ENCODE results near the gene RETSAT. TPM values are rescaled to one million over a fixed set of nuclear protein-coding genes. Genes with fewer than 3 reads are reported as not detected.
A peak's percentile ranks its signal among the peaks of the same experiment; 100 is the strongest.
"Not testable (repeated sequence)": the region's sequence is repeated elsewhere in the genome, so short reads cannot be mapped to it uniquely, and the experiment has no call there.

Gene RETSAT
- total RNA-seq, 2 experiments from 2014 or later, result 28.2 to 35.5 TPM

DNA sequence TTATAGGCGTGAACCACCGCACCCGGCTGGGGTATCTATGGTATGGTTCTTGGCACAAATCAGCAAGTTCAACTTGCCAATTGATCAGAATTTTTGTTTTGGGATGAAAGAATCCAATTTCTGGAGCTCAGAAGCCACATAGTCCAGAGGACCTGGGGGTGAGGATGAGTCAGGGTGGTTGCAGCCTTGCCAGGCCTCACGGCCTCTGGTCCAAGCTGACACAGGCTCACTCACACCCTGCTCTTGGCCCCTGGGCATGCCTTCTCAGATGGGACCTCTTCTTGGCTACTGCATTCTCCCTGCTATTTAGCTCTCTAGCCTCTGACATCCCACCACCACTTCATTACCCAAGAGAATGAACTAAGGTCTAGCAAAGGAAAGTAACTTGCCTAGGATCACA is 39.5 kb upstream of the RETSAT start:
- Mint-ChIP-seq H3K27ac (peak overlapping the region; percentile 37), H3K4me3 (no peak overlapping the region), H3K4me1 (peaks cover 19% of the 10 kb centered on the region), H3K36me3 (peaks cover 7% of the 10 kb centered on the region), H3K27me3 (no peaks in the 10 kb centered on the region), H3K9me3 (ENCODE audit: low read depth) (no peaks in the 10 kb centered on the region)
- ATAC-seq (no peak), DNase-seq (no peak)
- CTCF ChIA-PET, result interaction anchor here (2.1 to 4.4 kb wide), 3 partner anchors 10 to 157 kb away, joined by 9 to 37 read pairs (median 26); partner anchors contain the start of gene SH2D6

DNA sequence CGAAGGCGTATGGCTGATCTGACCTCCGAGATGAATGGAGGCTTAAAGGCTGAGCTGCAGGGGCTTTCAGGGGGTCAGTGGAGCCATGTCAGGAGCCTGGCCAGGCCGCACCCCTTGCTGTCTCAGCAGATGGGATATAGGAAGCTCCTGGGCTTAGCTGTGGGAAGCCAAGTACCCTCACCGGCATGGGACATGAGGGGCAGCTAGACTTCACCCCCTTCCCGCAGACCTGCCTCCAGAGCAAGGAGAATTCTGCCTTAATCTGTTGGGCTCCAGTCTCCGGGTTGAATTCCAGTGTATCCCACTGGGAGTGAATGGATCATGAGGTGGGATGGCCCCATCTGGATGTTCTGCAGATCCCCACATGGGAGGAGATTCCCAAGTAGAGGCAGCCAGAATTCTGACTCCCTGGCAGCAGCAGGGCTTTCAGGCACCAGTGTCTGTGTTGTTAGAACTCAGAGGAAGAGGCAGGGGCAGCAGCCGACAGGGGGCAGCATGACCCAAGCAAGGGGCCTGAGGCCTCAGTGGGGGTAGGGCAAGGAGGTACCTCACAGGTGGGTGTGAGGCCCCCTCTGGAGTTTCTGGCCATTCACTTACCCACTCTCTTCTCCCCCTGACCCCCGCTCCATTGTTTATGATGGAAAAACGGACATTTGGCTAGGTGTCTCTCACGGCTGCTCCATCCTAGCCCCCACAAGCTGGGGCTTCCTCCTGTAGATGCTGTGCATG is 36.8 kb upstream of the RETSAT start:
- H3K4me3 Mint-ChIP-seq, result no peak overlapping the region
- no peak overlapping the region for H3K27ac Mint-ChIP-seq
- ATAC-seq, result peak; percentile 81
- no peaks in the 10 kb centered on the region for H3K27me3 Mint-ChIP-seq
- H3K4me1 Mint-ChIP-seq, result peaks cover 10% of the 10 kb centered on the region
- peaks cover 7% of the 10 kb centered on the region for H3K36me3 Mint-ChIP-seq
- CTCF ChIA-PET, result interaction anchor here (0.8 to 4.4 kb wide), 8 partner anchors 12 to 173 kb away, joined by 3 to 37 read pairs (median 8); partner anchors contain the start of genes MAT2A and SH2D6
- H3K9me3 Mint-ChIP-seq (ENCODE audit: low read depth), result no peaks in the 10 kb centered on the region
- DNase-seq, result peak; percentile 79

DNA sequence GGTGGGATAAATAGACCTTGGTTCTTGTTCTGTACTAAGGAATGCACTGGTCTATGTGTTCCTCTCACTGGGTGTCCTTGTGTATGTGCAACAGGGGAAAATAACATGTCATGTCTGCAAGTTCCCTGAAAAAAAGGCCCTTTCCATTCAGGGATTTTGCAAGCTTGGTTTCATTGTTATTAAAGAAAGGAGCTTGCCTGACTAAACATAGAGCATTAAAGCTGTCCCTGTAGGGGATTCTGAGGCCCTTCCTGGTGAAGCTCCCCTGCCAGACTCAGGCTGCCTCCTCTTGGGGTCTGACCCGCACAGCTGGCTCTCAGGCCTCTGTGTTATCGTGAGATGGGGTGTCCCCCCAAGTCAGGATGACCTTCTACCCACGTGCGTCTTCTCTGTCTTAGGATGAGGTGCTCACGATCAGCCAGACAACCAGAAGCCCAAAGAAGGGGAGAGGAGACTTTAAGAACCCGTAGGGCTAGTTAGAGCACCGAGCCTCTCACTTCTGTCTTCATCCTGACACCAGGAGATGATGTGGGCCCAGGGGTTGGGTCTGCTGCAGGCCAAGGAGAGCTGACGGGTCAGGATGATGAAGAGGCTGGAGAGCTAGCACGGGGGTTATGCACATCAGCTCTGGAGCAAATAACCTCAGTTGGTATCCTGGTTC is 34.7 kb upstream of the RETSAT start:
- CTCF ChIA-PET, result interaction anchor here (0.9 to 2.3 kb wide), 3 partner anchors 17 to 163 kb away, joined by 3 to 14 read pairs (median 7); partner anchors contain the start of gene SH2D6
- ATAC-seq, result no peak
- no peak overlapping the region for H3K27ac Mint-ChIP-seq
- H3K27me3 Mint-ChIP-seq, result no peaks in the 10 kb centered on the region
- no peaks in the 10 kb centered on the region for H3K9me3 Mint-ChIP-seq (ENCODE audit: low read depth)
- no peak overlapping the region for H3K4me3 Mint-ChIP-seq
- no peak for DNase-seq
- H3K4me1 Mint-ChIP-seq, result peaks cover 10% of the 10 kb centered on the region
- peaks cover 9% of the 10 kb centered on the region for H3K36me3 Mint-ChIP-seq

DNA sequence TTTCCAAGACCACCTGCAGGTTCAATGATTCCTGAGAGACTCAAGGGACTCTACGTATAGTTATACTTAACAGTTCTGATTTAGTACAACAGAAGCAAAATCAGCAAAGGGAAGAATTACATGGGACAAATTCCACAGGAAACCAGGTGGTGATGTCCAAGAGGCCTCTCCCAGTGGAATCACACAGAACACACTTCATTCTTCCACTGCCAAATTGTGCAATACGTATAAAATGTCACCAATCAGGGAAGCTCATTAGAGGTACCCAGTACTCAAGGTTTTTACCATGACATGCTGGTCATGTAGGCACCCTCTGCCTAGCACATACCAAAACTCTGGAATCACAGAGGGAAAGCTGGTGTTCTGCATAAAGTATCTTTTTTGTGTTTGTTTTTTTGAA is 33.4 kb upstream of the RETSAT start:
- CTCF ChIA-PET, result interaction anchor here (2.2 to 2.3 kb wide), 2 partner anchors 32 to 164 kb away, joined by 7 to 14 read pairs; partner anchors contain the start of gene SH2D6
- DNase-seq (no peak), ATAC-seq (no peak)
- Mint-ChIP-seq H3K4me3 (no peak overlapping the region), H3K27me3 (no peaks in the 10 kb centered on the region), H3K36me3 (peaks cover 7% of the 10 kb centered on the region), H3K4me1 (peaks cover 5% of the 10 kb centered on the region), H3K27ac (no peak overlapping the region), H3K9me3 (ENCODE audit: low read depth) (no peaks in the 10 kb centered on the region)

DNA sequence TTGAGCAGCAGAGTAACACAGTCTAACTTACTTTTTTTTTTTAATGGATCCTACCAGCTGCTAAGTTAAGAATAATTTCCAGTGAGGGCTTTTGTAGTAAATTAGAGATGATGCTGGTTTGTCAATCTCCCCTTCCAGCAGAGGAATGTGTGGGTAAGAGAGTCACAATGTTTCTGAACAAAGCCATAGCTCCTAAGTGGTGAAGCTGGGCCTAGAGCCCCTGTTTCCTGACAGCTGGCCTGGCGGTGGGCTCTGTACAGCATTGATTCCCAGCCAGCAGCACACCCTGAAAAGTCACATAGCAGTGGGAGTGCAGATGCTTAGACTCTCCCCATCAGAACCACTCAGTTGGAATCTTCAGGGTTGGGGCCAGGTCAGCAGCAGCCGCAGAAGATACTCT is 31.4 kb upstream of the RETSAT start:
- CTCF ChIA-PET, result interaction anchor here (0.5 kb wide), 1 partner anchor 190 kb away, joined by 3 read pairs; no protein-coding TSS in a partner anchor
- Mint-ChIP-seq H3K9me3 (ENCODE audit: low read depth) (no peaks in the 10 kb centered on the region), H3K27ac (no peak overlapping the region), H3K4me3 (no peak overlapping the region), H3K27me3 (no peaks in the 10 kb centered on the region), H3K4me1 (no peaks in the 10 kb centered on the region), H3K36me3 (peaks cover 15% of the 10 kb centered on the region)
- DNase-seq, result no peak
- ATAC-seq, result no peak

DNA sequence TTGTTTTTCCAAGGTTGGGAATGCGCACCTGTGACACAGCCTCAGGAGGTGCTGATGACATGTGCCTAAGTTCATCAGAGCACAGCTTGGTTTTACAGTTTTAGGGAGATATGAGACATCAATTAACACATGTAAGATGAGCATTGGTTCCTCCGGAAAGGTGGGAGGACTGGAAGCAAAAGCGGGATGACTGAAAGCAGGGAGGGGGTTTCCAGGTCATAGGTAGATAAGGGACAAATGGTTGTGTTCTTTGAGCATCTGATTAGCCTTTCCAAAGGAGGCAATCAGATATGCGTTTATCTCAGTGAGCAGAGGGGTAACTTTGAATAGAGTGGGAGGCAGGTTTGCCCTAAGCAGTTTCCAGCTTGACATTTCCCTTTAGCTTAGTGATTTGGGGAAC is 29.5 kb upstream of the RETSAT start:
- H3K4me3 Mint-ChIP-seq, result no peak overlapping the region
- DNase-seq, result no peak
- no peak overlapping the region for H3K27ac Mint-ChIP-seq
- ATAC-seq, result no peak
- H3K27me3 Mint-ChIP-seq, result no peaks in the 10 kb centered on the region
- H3K36me3 Mint-ChIP-seq, result peaks cover 31% of the 10 kb centered on the region
- H3K4me1 Mint-ChIP-seq, result no peaks in the 10 kb centered on the region
- H3K9me3 Mint-ChIP-seq (ENCODE audit: low read depth), result peaks cover 4% of the 10 kb centered on the region
- CTCF ChIA-PET, result interaction anchor here (0.9 to 2.6 kb wide), 5 partner anchors 9 to 253 kb away, joined by 3 to 10 read pairs (median 3); no protein-coding TSS in a partner anchor

DNA sequence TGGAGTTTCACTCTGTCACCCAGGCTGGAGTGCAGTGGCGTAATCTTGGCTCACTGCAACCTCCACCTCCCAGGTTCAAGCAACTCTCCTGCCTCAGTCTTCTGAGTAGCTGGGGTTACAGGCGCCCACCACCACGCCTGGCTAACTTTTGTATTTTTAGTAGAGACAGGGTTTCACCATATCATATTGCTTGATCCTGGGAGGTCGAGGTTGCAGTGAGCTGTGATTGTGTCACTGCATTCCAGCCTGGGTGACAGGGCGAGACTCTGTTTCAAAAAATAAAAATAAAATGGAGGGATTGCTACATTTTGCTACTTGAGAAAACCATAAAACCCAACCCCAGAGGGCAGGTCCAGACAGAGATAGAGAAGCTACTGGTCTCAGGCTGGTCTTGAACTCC is 28.8 kb upstream of the RETSAT start:
- not testable (repeated sequence) for H3K4me3 Mint-ChIP-seq; H3K9me3 Mint-ChIP-seq (ENCODE audit: low read depth); DNase-seq; H3K4me1 Mint-ChIP-seq; ATAC-seq; H3K27me3 Mint-ChIP-seq; H3K27ac Mint-ChIP-seq
- CTCF ChIA-PET, result interaction anchor here (0.9 to 2.6 kb wide), 5 partner anchors 10 to 254 kb away, joined by 3 to 10 read pairs (median 3); no protein-coding TSS in a partner anchor
- H3K36me3 Mint-ChIP-seq, result peaks cover 38% of the 10 kb centered on the region

DNA sequence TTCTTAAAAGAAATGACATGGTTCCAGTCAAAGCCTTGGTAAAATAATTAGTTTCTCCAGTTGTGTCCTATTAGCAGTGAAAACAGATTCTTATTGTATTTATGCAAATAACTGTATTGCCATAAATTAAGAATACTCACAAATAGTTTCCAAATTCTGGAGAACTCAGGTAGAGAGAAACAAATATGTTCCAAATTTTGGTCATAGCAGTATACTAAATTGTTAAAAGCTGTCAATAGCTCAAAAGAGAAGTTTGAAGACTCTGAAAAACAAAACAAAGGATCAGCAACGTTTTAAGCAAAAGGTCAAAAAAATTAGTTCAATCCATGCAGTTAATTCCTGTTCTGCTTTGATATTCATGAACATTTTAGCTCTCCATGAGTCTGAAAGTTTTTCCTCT is 25.7 kb upstream of the RETSAT start:
- Mint-ChIP-seq H3K27ac (no peak overlapping the region), H3K36me3 (peaks cover 45% of the 10 kb centered on the region), H3K4me1 (no peaks in the 10 kb centered on the region), H3K4me3 (no peak overlapping the region), H3K9me3 (ENCODE audit: low read depth) (peaks cover 4% of the 10 kb centered on the region), H3K27me3 (no peaks in the 10 kb centered on the region)
- DNase-seq (no peak), ATAC-seq (no peak)
- CTCF ChIA-PET, result no interaction called here

DNA sequence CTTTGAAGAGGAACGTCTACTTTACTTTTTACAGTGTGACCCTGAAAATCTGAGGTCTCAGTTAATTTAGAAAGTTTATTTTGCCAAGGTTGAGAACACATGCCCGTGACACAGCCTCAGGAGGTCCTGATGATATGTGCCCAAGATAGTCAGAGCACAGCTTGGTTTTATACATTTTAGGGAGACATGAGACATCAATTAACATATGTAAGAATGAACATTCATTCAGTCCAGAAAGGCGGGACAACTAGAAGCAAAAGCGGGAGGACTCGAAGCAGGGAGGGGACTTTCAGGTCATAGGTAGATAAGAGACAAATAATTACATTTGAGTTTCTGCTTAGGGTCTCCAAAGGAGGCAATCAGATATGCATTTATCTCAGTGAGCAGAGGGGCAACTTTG is 23.9 kb upstream of the RETSAT start:
- peaks cover 4% of the 10 kb centered on the region for H3K9me3 Mint-ChIP-seq (ENCODE audit: low read depth)
- H3K27ac Mint-ChIP-seq, result no peak overlapping the region
- H3K27me3 Mint-ChIP-seq, result no peaks in the 10 kb centered on the region
- H3K4me3 Mint-ChIP-seq, result no peak overlapping the region
- no peaks in the 10 kb centered on the region for H3K4me1 Mint-ChIP-seq
- CTCF ChIA-PET, result no interaction called here
- ATAC-seq (no peak), DNase-seq (no peak)
- peaks cover 51% of the 10 kb centered on the region for H3K36me3 Mint-ChIP-seq

DNA sequence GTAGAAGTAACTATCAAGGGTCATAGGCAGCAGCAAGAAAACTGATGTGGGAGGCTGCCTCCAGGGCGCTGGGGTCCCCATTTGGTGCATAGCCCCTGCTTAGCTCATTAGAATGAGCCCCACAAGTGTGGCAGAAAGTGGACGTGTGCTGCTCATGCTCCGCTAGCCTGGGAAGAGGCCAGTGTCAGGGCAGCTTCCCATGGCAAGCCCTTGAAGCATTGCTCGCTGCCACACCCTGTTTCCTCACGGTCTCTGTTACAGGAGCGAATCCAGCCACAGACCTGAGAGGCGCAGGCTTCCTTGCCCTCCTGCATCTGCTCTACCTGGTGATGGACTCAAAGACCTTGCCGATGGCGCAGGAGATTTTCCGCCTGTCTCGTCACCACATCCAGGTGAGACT is 22.8 kb upstream of the RETSAT start:
- Mint-ChIP-seq H3K4me3 (no peak overlapping the region), H3K4me1 (no peaks in the 10 kb centered on the region), H3K9me3 (ENCODE audit: low read depth) (peaks cover 4% of the 10 kb centered on the region), H3K27me3 (no peaks in the 10 kb centered on the region), H3K36me3 (peaks cover 52% of the 10 kb centered on the region), H3K27ac (no peak overlapping the region)
- DNase-seq, result no peak
- no peak for ATAC-seq
- CTCF ChIA-PET, result interaction anchor here (1.1 kb wide), 1 partner anchor 174 kb away, joined by 3 read pairs; no protein-coding TSS in a partner anchor

DNA sequence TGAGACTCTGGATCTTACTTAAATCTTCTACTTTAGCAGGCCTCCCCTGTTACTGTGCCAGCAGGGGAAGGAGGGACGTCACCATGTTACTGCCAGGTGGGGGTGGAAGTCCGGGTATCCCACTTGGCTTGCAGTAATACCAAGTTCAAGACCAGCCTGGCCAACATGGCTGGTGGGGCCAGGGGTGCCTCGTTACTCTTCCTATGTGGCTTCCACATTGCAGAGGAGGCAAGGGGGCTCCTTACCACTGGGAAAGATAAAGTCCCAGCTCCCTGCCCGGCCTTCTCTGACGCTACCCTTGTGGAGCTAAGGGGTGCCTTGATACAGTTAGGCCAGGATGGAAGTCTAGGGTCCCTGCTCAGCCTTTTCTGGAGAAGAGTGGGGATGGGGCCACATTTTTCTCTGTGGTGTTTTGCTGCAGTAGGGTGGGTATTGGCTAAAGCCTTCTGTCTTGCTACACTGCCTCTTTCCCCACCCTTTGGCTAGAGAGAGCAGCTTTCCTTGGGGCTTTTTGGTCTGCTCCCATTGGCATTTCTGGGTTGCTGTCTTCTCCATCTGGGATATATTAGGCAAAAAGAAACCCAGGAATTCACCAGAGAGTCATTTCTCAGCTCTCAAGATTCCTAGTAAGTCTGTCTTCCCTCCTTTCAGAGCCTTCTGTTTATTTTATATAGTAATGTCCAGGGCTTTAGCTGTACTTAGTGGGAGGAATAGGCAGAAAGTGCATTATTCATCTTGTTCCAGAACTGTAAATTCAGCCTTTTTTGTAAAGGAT is 22.1 kb upstream of the RETSAT start:
- DNase-seq, result no peak
- Mint-ChIP-seq H3K9me3 (ENCODE audit: low read depth) (peaks cover 4% of the 10 kb centered on the region), H3K27me3 (no peaks in the 10 kb centered on the region), H3K4me3 (no peak overlapping the region), H3K36me3 (peaks cover 50% of the 10 kb centered on the region), H3K27ac (no peak overlapping the region), H3K4me1 (no peaks in the 10 kb centered on the region)
- CTCF ChIA-PET, result interaction anchor here (1.1 kb wide), 1 partner anchor 175 kb away, joined by 3 read pairs; no protein-coding TSS in a partner anchor
- no peak for ATAC-seq

DNA sequence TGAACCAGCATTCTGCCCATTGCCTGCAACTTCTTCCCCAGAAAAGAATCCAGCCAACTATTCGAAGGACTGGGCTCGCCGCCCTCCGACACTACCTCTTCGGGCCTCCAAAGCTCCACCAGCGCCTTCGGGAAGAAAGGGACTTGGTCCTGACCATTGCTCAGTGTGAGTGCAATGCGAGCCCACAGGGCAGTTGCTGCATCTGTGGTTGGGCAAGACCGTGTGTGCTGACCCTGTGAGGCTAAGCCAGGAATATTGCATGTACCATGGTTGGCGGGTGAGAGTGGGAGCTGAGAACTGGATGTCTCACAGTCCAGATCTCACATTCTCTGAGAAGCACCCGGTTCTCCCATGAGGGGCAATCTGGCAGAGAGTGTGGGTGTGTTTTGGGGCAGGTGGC is 16.7 kb upstream of the RETSAT start:
- no peak overlapping the region for H3K4me3 Mint-ChIP-seq
- H3K9me3 Mint-ChIP-seq (ENCODE audit: low read depth), result no peaks in the 10 kb centered on the region
- no peaks in the 10 kb centered on the region for H3K27me3 Mint-ChIP-seq
- H3K36me3 Mint-ChIP-seq, result peaks cover 11% of the 10 kb centered on the region
- CTCF ChIA-PET, result interaction anchor here (0.9 to 1.7 kb wide), 4 partner anchors 12 to 71 kb away, joined by 3 to 7 read pairs (median 4); no protein-coding TSS in a partner anchor
- DNase-seq, result no peak
- no peaks in the 10 kb centered on the region for H3K4me1 Mint-ChIP-seq
- ATAC-seq, result no peak
- no peak overlapping the region for H3K27ac Mint-ChIP-seq

DNA sequence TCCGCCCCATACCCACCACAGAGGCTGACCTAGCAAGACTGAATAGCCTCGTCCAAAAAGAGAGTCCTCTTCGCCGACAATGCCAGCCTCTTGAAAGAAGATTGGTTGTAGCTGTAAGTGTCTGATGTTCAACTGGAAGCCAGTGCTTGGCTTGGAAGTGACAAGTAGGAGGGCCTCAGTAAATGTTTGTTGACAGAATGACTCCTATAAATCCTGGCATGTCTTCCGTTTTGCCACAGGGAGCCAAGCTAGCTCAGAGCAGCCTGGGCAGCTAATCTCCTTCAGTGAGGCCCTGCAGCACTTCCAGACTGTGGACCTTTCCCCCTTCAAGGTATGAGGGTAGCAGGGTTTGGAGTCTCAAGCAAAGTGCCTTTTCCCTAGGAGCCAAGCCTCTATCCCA is 15.2 kb upstream of the RETSAT start:
- Mint-ChIP-seq H3K4me3 (no peak overlapping the region), H3K4me1 (no peaks in the 10 kb centered on the region), H3K27me3 (no peaks in the 10 kb centered on the region), H3K36me3 (peaks cover 6% of the 10 kb centered on the region), H3K27ac (no peak overlapping the region), H3K9me3 (ENCODE audit: low read depth) (no peaks in the 10 kb centered on the region)
- ATAC-seq (no peak), DNase-seq (no peak)
- CTCF ChIA-PET, result interaction anchor here (1.4 to 1.7 kb wide), 2 partner anchors 12 to 19 kb away, joined by 3 to 7 read pairs; no protein-coding TSS in a partner anchor
